Bronchial smooth muscle cell (primary cell): Measurements from ENCODE around the gene FUT8. TPM values are rescaled to one million over a fixed set of nuclear protein-coding genes. Genes with fewer than 3 reads are reported as not detected.

Experiments used
- total RNA-seq: library from RNA; depleted of rRNA; stranded (reverse); fragments of >200 nt; gene quantifications from 2 replicates; pipeline ENCODE4 v1.2.1, GENCODE V29; 2014

Gene FUT8
- total RNA-seq = 127 and 128 TPM in 2 replicates

GRCh38 chr14:65412032-65412846 lies at the start of gene FUT8:
TSS of gene FUT8 (plus strand) at chr14:65412730. CDS start at chr14:65561564, 148,834 bp downstream.

